Caco-2 (cell line): ENCODE results near the gene HTT. TPM values are rescaled to one million over a fixed set of nuclear protein-coding genes. Genes with fewer than 3 reads are reported as not detected.
"Not testable (repeated sequence)": the region's sequence is repeated elsewhere in the genome, so short reads cannot be mapped to it uniquely, and the experiment has no call there.

Source experiments
- BruUV-seq: library from RNA; stranded (reverse); fragments of 400-500 nt; replicated peaks from 2 replicates; lab custom pipeline; 2021; lab: Mats Ljungman, UMichigan
- CTCF ChIA-PET: fragments of 300-600 bp; sonication (Branson Sonifier 250); formaldehyde crosslinking; loops from one replicate; lab custom pipeline; 2022; ENCODE audit warnings: antibody characterized with exemption; lab: Charles Lee
- POLR2A ChIA-PET: fragments of 300-600 bp; sonication (Branson Sonifier 250); formaldehyde crosslinking; loops from one replicate; lab custom pipeline; 2022; ENCODE audit warnings: antibody characterized with exemption; lab: Charles Lee
- DNase-seq, 2 experiments: peaks; one replicate each; pipeline versions ENCODE4 v3.0.0 to v3.0.0-alpha.2; 2020 to 2022
- H3K27me3 ChIP-seq: replicated peaks from 2 replicates; pipeline ENCODE4 v1.6.0; 2011; ENCODE audit warnings: low read length; ENCODE audit not compliant: control insufficient read depth, insufficient read depth
- H3K36me3 ChIP-seq: 2 replicates; pipeline ENCODE4 v1.5.1; 2011; ENCODE audit warnings: low read length; ENCODE audit not compliant: control insufficient read depth, insufficient read depth
- H3K4me1 ChIP-seq: fragments of 250-450 bp; sonication (Bioruptor Pico); 2 replicates; pipeline ENCODE4 v1.5.1; 2020; ENCODE audit warnings: mild to moderate bottlenecking
- H3K4me3 ChIP-seq: 2 replicates; pipeline ENCODE4 v1.5.1; 2011; ENCODE audit warnings: low read depth, mild to moderate bottlenecking, control low read depth, low read length
- H3K9me3 ChIP-seq: fragments of 250-450 bp; sonication (Bioruptor Pico); 2 replicates; pipeline ENCODE4 v1.5.1; 2020; ENCODE audit warnings: mild to moderate bottlenecking, moderate library complexity
- H3K27ac Mint-ChIP-seq: one replicate; pipeline ENCODE4 v1.8.0; 2022; ENCODE audit warnings: mixed read lengths; ENCODE audit not compliant: unreplicated experiment
- H3K27me3 Mint-ChIP-seq: one replicate; pipeline ENCODE4 v1.8.0; 2022; ENCODE audit warnings: mixed read lengths; ENCODE audit not compliant: insufficient read depth, unreplicated experiment
- H3K36me3 Mint-ChIP-seq: one replicate; pipeline ENCODE4 v1.8.0; 2022; ENCODE audit warnings: mild to moderate bottlenecking, mixed read lengths; ENCODE audit not compliant: insufficient read depth, unreplicated experiment
- H3K4me1 Mint-ChIP-seq: one replicate; pipeline ENCODE4 v1.8.0; 2022; ENCODE audit warnings: low read depth, mixed read lengths; ENCODE audit not compliant: unreplicated experiment
- H3K4me3 Mint-ChIP-seq: one replicate; pipeline ENCODE4 v1.8.0; 2022; ENCODE audit warnings: mild to moderate bottlenecking, moderate library complexity, mixed read lengths; ENCODE audit not compliant: unreplicated experiment
- H3K9me3 Mint-ChIP-seq: one replicate; pipeline ENCODE4 v1.8.0; 2022; ENCODE audit warnings: mixed read lengths; ENCODE audit not compliant: unreplicated experiment
- CTCF ChIP-seq, 2 experiments: fragments of 200-600 bp in 1 of 2; IDR thresholded peaks; 1 replicate in 1 of 2; 2 replicates in 1 of 2; pipeline versions ENCODE4 v1.5.1 to v1.8.0; 2011 to 2022; ENCODE audit warnings: antibody characterized with exemption in 1 of 2, control low read depth in 1 of 2, inconsistent platforms in 1 of 2, low read depth in 1 of 2, low read length in 1 of 2, mild to moderate bottlenecking in 1 of 2, moderate library complexity in 1 of 2; ENCODE audit not compliant: insufficient read depth in 1 of 2, severe bottlenecking in 1 of 2, unreplicated experiment in 1 of 2
- intact Hi-C: fragments of 100-400 bp; cut with micrococcal nuclease; formaldehyde crosslinking; loops from one replicate; pipeline ENCODE4 v1.10.0; 2022; ENCODE audit not compliant: unreplicated experiment
- total RNA-seq: library from RNA; stranded (reverse); gene quantifications from 2 replicates; pipeline ENCODE4 v1.2.3, GENCODE V29; 2022

The HTT gene
- total RNA-seq, 1 experiment from 2014 or later = 63.3 TPM

- DNase-seq = no peak
- intact Hi-C loops = no loop called here
- Mint-ChIP-seq H3K27ac (no peak overlapping the region), H3K9me3 (peaks cover 11% of the 10 kb centered on the region), H3K27me3 (no peaks in the 10 kb centered on the region), H3K4me3 (no peak overlapping the region), H3K4me1 (no peaks in the 10 kb centered on the region), H3K36me3 (peaks cover 71% of the 10 kb centered on the region)
- H3K36me3 ChIP-seq = no peaks in the 10 kb centered on the region
- BruUV-seq = no TSS peak
- no peaks in the 10 kb centered on the region for H3K9me3 ChIP-seq
- H3K4me3 ChIP-seq = no peak overlapping the region
- CTCF ChIA-PET = no interaction called here
- no peak for TF ChIP-seq CTCF (IDR thresholded peaks at IDR 0.05; ENCODE audit: insufficient read depth in 1 of 2, low read depth in 1 of 2, low read length in 1 of 2, severe bottlenecking in 1 of 2, unreplicated experiment in 1 of 2)
- H3K27me3 ChIP-seq = no peaks in the 10 kb centered on the region
- POLR2A ChIA-PET = no interaction called here
- H3K4me1 ChIP-seq = no peaks in the 10 kb centered on the region
Measured at GRCh38 chr4:3157366-3157765, 82.9 kb downstream of the HTT start.

GRCh38 chr4:3158841-3159240 is 84.4 kb downstream of the HTT start:
- no peaks in the 10 kb centered on the region for H3K9me3 ChIP-seq
- Mint-ChIP-seq H3K27ac (peak overlapping the region; percentile 2), H3K36me3 (peaks cover 71% of the 10 kb centered on the region), H3K27me3 (no peaks in the 10 kb centered on the region), H3K4me1 (no peaks in the 10 kb centered on the region), H3K4me3 (no peak overlapping the region), H3K9me3 (peaks cover 21% of the 10 kb centered on the region)
- no peak for DNase-seq
- no peaks in the 10 kb centered on the region for H3K36me3 ChIP-seq
- no peaks in the 10 kb centered on the region for H3K4me1 ChIP-seq
- H3K27me3 ChIP-seq = no peaks in the 10 kb centered on the region
- CTCF ChIA-PET = interaction anchor here (0.7 kb wide), 1 partner anchor 14 kb away, joined by 3 read pairs; no protein-coding TSS in a partner anchor
- H3K4me3 ChIP-seq = no peak overlapping the region
- BruUV-seq = no TSS peak
- intact Hi-C loops = no loop called here
- TF ChIP-seq CTCF (IDR thresholded peaks at IDR 0.05; ENCODE audit: insufficient read depth in 1 of 2, low read depth in 1 of 2, low read length in 1 of 2, severe bottlenecking in 1 of 2, unreplicated experiment in 1 of 2) = no peak
- POLR2A ChIA-PET = no interaction called here

DNA sequence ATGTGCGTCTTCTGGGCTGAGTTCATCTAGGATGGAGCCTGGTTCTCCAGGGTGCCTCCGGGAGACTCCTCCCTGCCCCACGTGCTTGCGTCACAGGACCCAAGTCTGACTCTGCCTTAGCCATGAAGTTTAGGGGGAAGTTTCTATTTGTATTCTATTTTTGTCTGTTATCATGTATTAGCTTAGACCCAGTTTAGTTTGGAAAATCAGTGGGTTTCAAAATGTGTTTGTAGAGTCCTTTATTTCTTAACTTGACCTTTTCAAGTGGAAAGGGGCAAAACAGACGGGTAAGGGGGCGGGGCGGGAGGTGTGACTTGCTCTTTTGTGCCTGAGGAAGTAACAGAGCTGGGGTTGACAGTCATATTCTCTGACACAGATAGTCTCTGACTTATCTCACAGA is 86.0 kb downstream of the HTT start:
- no peaks in the 10 kb centered on the region for H3K36me3 ChIP-seq
- ChIA-PET CTCF (interaction anchor here (0.6 kb wide), 1 partner anchor 37 kb away, joined by 3 read pairs; no protein-coding TSS in a partner anchor), POLR2A (no interaction called here)
- no peaks in the 10 kb centered on the region for H3K9me3 ChIP-seq
- H3K27me3 Mint-ChIP-seq = no peaks in the 10 kb centered on the region
- no TSS peak for BruUV-seq
- no peak overlapping the region for H3K4me3 Mint-ChIP-seq
- intact Hi-C loops = no loop called here
- H3K27ac Mint-ChIP-seq = no peak overlapping the region
- no peak for DNase-seq
- no peaks in the 10 kb centered on the region for H3K4me1 ChIP-seq
- no peaks in the 10 kb centered on the region for H3K27me3 ChIP-seq
- no peaks in the 10 kb centered on the region for H3K4me1 Mint-ChIP-seq
- H3K4me3 ChIP-seq = no peak overlapping the region
- no peak for TF ChIP-seq CTCF (IDR thresholded peaks at IDR 0.05; ENCODE audit: insufficient read depth in 1 of 2, low read depth in 1 of 2, low read length in 1 of 2, severe bottlenecking in 1 of 2, unreplicated experiment in 1 of 2)
- H3K9me3 Mint-ChIP-seq = peaks cover 27% of the 10 kb centered on the region
- peaks cover 66% of the 10 kb centered on the region for H3K36me3 Mint-ChIP-seq

- H3K4me1 Mint-ChIP-seq, H3K4me3 Mint-ChIP-seq, BruUV-seq, DNase-seq, H3K9me3 ChIP-seq, CTCF ChIA-PET, H3K4me3 ChIP-seq, intact Hi-C loops, H3K36me3 ChIP-seq, H3K27ac Mint-ChIP-seq, H3K27me3 ChIP-seq, POLR2A ChIA-PET, H3K4me1 ChIP-seq, H3K27me3 Mint-ChIP-seq: not testable (repeated sequence)
- peaks cover 27% of the 10 kb centered on the region for H3K9me3 Mint-ChIP-seq
- peaks cover 66% of the 10 kb centered on the region for H3K36me3 Mint-ChIP-seq
Measured at GRCh38 chr4:3161044-3161443, 86.6 kb downstream of the HTT start.

- CTCF ChIA-PET = not testable (repeated sequence)
Measured at GRCh38 chr4:3166434-3166833, 92.0 kb downstream of the HTT start.

More at GRCh38 chr4:3166434-3166833, 92.0 kb downstream of the HTT start:
- intact Hi-C loops, DNase-seq, H3K4me3 Mint-ChIP-seq, H3K4me1 Mint-ChIP-seq, BruUV-seq, H3K4me1 ChIP-seq, H3K4me3 ChIP-seq, H3K27me3 ChIP-seq, H3K36me3 ChIP-seq, POLR2A ChIA-PET, H3K27me3 Mint-ChIP-seq, H3K9me3 ChIP-seq, H3K27ac Mint-ChIP-seq: not testable (repeated sequence)
- Mint-ChIP-seq H3K36me3 (peaks cover 55% of the 10 kb centered on the region), H3K9me3 (peaks cover 39% of the 10 kb centered on the region)
